Vagina (tissue), 2 donors: ENCODE measurements around the gene TK2. TPM values are rescaled to one million over a fixed set of nuclear protein-coding genes. Genes with fewer than 3 reads are reported as not detected.

Source experiments
- DNase-seq, 2 donors: peaks; one replicate each; pipeline ENCODE4 v3.0.0-alpha.2; 2017; ENCODE audit errors: extremely low spot score in 2 of 2
- H3K27ac ChIP-seq: fragments of 200-600 bp; sonication (generic); one replicate; pipeline ENCODE4 v1.5.1; 2019
- H3K27me3 ChIP-seq: fragments of 200-600 bp; sonication (generic); one replicate; pipeline ENCODE4 v1.5.1; 2019
- H3K36me3 ChIP-seq, 2 donors: fragments of 200-600 bp; sonication (generic); one replicate each; pipeline ENCODE4 v1.5.1; 2017 to 2019
- H3K4me1 ChIP-seq: fragments of 200-600 bp; sonication (generic); one replicate; pipeline ENCODE4 v1.5.1; 2019
- H3K4me3 ChIP-seq, 2 donors: fragments of 200-600 bp; sonication (generic); 1 replicate in 1 of 2; 2 replicates in 1 of 2; pipeline ENCODE4 v1.5.1; 2016 to 2019
- H3K9me3 ChIP-seq: fragments of 200-600 bp; sonication (generic); one replicate; pipeline ENCODE4 v1.5.1; 2019
- POLR2A ChIP-seq, 2 donors: fragments of 450-650 bp; IDR thresholded peaks; one replicate each; pipeline ENCODE4 v1.6.1; 2017; ENCODE audit warnings: antibody characterized with exemption in 2 of 2, mild to moderate bottlenecking in 2 of 2, moderate library complexity in 2 of 2
- POLR2AphosphoS5 ChIP-seq, 2 donors: sonication (generic); formaldehyde crosslinking; IDR thresholded peaks; one replicate each; pipeline ENCODE4 v1.9.0; 2017; ENCODE audit warnings: antibody characterized with exemption in 2 of 2, mild to moderate bottlenecking in 2 of 2, low read depth in 1 of 2; ENCODE audit not compliant: insufficient read depth in 1 of 2
- intact Hi-C: fragments of 100-400 bp; cut with DNase I; formaldehyde crosslinking; loops from one replicate; pipeline ENCODE4 v1.15.1; 2023
- total RNA-seq: library from RNA; depleted of rRNA; stranded (reverse); fragments of >200 nt; gene quantifications from one replicate; pipeline ENCODE4 v1.2.3, GENCODE V29; 2016
- TF ChIP-seq, protein P1 (sequence below), 3 experiments: fragments of 450-650 bp in 2 of 3; fragments of 200-600 bp in 1 of 3; sonication (generic) in 1 of 3; IDR thresholded peaks; one replicate each; pipeline ENCODE4 v1.5.1; 2017 to 2019; ENCODE audit warnings: antibody characterized with exemption in 3 of 3, mild to moderate bottlenecking in 2 of 3, moderate library complexity in 2 of 3

Gene TK2
- total RNA-seq, 1 donor from 2014 or later = 43.2 TPM

DNA sequence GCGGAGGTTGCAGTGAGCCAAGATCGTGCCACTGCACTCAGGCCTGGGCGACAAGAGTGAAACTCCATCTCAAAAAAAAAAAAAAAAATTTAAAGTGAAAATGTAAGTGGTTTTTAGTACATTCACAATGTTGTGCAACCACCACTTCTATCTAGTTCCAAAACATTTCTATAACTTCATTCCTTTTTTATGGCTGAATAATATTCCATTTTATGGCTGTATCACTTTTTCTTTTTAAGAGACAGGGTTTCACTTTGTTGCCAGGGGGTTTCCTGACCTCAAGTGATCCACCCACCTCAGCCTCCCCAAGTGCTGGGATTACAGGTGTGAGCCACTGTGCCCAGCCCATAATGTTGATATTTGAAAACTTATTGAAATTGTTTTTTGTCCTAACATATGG is 42.9 kb upstream of the TK2 start:
- H3K27me3 ChIP-seq = no peaks in the 10 kb centered on the region
- TF ChIP-seq, protein P1, sequence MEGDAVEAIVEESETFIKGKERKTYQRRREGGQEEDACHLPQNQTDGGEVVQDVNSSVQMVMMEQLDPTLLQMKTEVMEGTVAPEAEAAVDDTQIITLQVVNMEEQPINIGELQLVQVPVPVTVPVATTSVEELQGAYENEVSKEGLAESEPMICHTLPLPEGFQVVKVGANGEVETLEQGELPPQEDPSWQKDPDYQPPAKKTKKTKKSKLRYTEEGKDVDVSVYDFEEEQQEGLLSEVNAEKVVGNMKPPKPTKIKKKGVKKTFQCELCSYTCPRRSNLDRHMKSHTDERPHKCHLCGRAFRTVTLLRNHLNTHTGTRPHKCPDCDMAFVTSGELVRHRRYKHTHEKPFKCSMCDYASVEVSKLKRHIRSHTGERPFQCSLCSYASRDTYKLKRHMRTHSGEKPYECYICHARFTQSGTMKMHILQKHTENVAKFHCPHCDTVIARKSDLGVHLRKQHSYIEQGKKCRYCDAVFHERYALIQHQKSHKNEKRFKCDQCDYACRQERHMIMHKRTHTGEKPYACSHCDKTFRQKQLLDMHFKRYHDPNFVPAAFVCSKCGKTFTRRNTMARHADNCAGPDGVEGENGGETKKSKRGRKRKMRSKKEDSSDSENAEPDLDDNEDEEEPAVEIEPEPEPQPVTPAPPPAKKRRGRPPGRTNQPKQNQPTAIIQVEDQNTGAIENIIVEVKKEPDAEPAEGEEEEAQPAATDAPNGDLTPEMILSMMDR (IDR thresholded peaks at IDR 0.05) = no peak
- TF ChIP-seq POLR2AphosphoS5 (IDR thresholded peaks at IDR 0.05; ENCODE audit: insufficient read depth in 1 of 2, low read depth in 1 of 2) (no peak), POLR2A (IDR thresholded peaks at IDR 0.05) (no peak)
- no peaks in the 10 kb centered on the region for H3K4me1 ChIP-seq
- no peaks in the 10 kb centered on the region for H3K36me3 ChIP-seq
- no peak overlapping the region for H3K27ac ChIP-seq
- intact Hi-C loops = no loop called here
- DNase-seq = no peak
- H3K4me3 ChIP-seq = no peak overlapping the region
- H3K9me3 ChIP-seq = no peaks in the 10 kb centered on the region

DNA sequence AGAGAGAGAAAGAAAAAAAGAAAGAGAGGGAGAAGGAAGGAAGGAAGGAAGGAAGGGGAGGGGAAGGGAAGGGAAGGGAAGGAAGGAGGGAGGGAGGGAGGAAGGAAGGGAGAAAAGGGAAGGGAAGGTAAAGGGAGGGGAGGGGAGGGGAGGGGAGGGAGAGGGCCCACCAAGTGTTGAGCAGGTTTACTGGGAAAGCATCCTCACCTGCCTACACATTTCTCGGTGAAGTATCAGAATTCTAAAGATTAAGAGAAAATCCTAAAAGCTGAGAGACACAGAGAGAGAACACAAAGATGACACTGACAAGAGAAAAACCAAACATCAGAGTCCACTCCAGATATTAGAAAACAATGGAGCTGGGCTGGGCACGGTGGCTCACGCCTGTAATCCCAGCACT is 42.3 kb upstream of the TK2 start:
- H3K4me3 ChIP-seq = no peak overlapping the region
- H3K27ac ChIP-seq = no peak overlapping the region
- no peak for TF ChIP-seq POLR2AphosphoS5 (IDR thresholded peaks at IDR 0.05; ENCODE audit: insufficient read depth in 1 of 2, low read depth in 1 of 2)
- TF ChIP-seq POLR2A (IDR thresholded peaks at IDR 0.05) = no peak
- TF ChIP-seq, protein P1 (IDR thresholded peaks at IDR 0.05) = no peak
- no peaks in the 10 kb centered on the region for H3K36me3 ChIP-seq
- DNase-seq = no peak
- H3K4me1 ChIP-seq = no peaks in the 10 kb centered on the region
- H3K27me3 ChIP-seq = no peaks in the 10 kb centered on the region
- no peaks in the 10 kb centered on the region for H3K9me3 ChIP-seq
- intact Hi-C loops = no loop called here

DNA sequence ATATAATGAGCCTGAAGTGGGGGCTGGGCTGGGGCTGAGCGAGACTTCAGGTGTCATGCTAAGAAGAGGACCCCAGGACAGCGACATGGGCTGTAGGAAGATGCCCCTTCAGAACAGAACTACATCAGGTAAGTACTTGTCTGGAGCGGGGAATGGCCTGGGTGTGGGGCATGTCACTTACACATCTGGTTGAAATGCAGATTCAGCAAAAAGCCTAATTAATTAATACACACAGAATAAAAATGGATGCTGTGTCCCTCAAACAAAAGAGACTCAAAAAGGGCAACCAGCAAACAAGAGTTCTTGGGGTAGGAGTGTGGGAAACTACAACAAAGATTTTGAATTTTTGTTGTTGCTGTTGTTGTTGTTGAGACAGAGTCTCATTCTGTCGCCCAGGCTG is 41.1 kb upstream of the TK2 start:
- H3K4me3 ChIP-seq = no peak overlapping the region
- no peaks in the 10 kb centered on the region for H3K27me3 ChIP-seq
- TF ChIP-seq POLR2A (IDR thresholded peaks at IDR 0.05) = no peak
- TF ChIP-seq POLR2AphosphoS5 (IDR thresholded peaks at IDR 0.05; ENCODE audit: insufficient read depth in 1 of 2, low read depth in 1 of 2) = no peak
- TF ChIP-seq, protein P1 (IDR thresholded peaks at IDR 0.05) = no peak
- no peaks in the 10 kb centered on the region for H3K36me3 ChIP-seq
- intact Hi-C loops = no loop called here
- H3K9me3 ChIP-seq = no peaks in the 10 kb centered on the region
- DNase-seq = no peak
- H3K4me1 ChIP-seq = no peaks in the 10 kb centered on the region
- no peak overlapping the region for H3K27ac ChIP-seq

DNA sequence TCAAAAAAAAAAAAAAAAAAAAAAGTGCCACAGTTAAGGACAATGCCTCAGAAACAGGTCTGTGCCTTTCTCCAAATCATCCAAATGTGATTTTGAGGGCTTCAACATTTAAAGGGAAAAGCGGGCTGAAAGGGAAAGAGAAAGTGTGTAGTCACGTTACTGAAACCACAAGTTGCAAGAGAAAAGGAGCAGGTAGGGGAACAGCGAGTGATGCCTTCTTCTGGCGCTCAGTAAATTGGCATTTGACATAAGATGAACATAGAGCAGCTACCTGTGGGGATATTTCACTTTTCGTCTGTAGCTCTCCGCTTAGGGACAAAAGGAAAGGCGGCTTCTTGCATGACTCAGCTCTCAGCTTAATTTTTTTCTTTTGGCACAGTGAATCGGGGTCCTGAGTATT is 40.4 kb upstream of the TK2 start:
- no peaks in the 10 kb centered on the region for H3K27me3 ChIP-seq
- H3K9me3 ChIP-seq = no peaks in the 10 kb centered on the region
- DNase-seq = no peak
- no peak overlapping the region for H3K27ac ChIP-seq
- no peak overlapping the region for H3K4me3 ChIP-seq
- TF ChIP-seq POLR2AphosphoS5 (IDR thresholded peaks at IDR 0.05; ENCODE audit: insufficient read depth in 1 of 2, low read depth in 1 of 2) = no peak
- TF ChIP-seq, protein P1 (IDR thresholded peaks at IDR 0.05) = no peak
- TF ChIP-seq POLR2A (IDR thresholded peaks at IDR 0.05) = no peak
- H3K4me1 ChIP-seq = no peaks in the 10 kb centered on the region
- intact Hi-C loops = no loop called here
- no peaks in the 10 kb centered on the region for H3K36me3 ChIP-seq

DNA sequence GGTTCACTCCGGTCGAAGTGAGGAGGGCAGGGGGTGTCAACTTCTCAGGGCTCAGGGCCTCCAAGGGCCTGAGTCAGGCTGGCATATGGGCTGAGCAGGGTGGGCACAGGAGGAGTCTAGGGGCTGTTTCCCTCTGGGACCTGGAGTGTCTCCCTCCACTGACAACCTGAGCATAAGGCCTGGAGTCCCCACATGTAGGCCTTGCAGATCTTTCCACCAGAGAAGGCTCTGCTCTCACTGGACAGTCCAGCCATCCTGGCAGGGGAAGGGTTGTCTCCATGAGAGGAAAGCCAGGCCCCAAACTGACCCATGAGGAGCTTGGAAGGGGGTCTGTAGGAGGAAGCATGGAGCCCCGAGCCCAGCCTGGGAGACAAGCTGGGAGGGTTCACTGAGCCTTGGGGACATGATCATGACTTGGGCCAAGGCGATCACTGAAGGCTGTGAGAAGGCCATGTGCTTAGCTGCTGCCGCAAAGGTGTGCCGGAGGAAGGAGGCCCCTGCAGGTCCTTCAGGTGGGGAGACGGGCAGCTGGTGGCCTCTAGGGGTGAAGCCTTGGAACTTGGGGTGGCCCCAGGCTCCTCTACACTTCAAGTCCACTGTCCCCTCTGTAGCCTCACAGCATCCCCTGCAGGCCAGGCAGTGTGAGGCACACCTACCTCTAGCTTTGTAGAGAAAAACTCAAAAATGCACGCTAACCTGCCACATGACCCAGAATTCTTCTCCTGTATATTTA is 39.2 kb upstream of the TK2 start:
- TF ChIP-seq POLR2A (IDR thresholded peaks at IDR 0.05) (no peak), POLR2AphosphoS5 (IDR thresholded peaks at IDR 0.05; ENCODE audit: insufficient read depth in 1 of 2, low read depth in 1 of 2) (no peak)
- TF ChIP-seq, protein P1 (IDR thresholded peaks at IDR 0.05) = peak in 1 of 3 experiments; percentile 52
- Histone ChIP-seq H3K27ac (no peak overlapping the region), H3K36me3 (no peaks in the 10 kb centered on the region), H3K9me3 (no peaks in the 10 kb centered on the region), H3K4me1 (no peaks in the 10 kb centered on the region), H3K4me3 (no peak overlapping the region), H3K27me3 (no peaks in the 10 kb centered on the region)
- DNase-seq = no peak
- intact Hi-C loops = no loop called here
